ENCODE results near the gene MAML2.

MAML2 gene

DNA sequence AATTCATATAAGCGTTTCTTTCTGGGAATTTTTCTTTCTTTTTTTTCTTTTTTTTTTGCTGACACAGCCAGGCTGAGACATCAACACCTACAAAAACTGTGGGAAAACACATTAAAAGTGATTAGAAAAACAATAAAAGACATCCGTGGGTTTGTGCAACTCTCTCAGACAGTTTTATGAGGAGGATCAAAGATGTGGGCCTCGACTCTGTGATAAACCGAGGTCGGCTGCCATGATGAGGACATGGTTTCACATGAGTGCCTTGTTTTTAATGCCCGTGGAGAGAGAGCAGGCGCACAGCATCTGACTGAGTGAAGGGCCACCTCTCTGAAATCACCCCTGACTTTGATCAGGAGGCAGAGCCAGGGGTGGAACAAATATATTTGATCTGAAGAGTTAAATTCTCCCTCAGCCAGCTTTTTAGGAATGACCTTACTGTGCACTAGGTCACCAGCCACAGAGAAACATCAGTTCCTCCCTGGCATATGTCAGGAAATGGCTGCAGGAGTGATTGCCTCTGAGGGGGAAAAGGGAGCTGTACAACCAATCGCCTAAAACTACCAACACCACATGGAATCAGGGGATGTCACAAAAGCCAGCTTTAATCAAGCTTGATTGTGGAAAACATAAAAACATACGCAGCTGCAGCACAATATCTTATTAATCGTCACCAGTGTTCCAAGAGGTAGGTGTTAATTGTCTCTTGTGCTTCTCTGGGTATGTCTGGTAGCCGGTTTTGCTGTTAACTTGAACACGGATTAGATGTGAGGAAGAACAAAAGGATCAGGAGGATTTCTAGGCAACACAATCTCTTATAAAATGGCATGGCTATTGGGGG lies 164.7 kb downstream of the MAML2 start:
- DNase-seq: no peak

DNA sequence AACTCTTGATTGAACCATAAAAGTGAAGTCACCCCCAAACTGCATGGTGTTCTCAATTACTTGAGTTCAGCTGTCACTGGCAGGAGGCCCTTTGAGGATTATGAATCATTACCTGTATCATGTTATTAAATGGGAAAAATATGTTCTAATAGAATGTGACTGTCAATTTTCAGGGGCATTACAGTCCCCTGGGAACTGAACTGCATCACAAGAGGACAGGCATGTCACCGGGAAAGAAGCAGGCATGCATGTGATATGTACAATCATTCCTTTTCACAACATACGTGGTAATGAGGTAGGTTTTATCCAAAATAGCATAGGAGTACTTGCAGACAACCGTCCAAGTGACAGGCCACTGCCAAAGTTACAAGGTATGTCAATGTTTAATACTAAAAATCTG lies 165.8 kb downstream of the MAML2 start:
- DNase-seq: no peak

DNA sequence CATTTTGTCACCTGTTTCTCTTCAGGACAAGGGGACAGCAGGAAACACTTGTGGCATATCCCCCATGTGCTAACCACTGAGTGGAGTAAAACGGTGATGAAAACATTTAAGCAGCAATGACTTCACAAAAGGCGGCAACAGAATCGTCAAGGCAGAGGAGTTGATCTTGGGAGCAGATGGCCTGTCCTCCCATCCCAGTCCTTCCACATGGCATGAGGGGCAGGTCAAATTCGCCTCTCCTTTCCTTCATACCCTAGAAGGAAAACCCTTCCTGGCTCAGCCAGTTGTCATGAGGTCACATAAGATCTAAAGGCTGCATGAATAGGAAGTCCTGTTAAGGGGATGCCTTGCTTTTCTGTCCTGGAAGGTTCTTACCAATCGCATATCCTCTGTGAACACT lies 169.1 kb downstream of the MAML2 start:
- no peak for DNase-seq

DNA sequence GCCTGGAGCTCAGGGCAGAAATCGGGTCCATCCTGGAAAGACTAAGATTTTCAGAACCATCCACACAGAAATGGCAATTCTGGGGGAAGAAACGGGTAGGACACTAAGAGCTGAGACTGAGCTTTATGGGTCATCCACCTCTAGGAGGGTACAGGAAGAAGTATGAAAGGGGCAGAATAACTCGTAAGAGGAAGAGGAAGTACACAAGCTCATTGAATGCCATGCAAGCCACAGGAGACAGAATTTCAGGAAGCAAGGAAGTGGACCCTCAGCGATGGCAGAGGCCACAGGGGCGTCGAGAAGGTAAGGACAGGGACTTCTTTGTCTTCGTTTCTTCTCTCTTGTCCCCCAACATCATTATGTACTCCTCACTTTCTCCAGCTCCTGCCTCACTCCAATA lies 169.6 kb downstream of the MAML2 start:
- no peak for DNase-seq

DNA sequence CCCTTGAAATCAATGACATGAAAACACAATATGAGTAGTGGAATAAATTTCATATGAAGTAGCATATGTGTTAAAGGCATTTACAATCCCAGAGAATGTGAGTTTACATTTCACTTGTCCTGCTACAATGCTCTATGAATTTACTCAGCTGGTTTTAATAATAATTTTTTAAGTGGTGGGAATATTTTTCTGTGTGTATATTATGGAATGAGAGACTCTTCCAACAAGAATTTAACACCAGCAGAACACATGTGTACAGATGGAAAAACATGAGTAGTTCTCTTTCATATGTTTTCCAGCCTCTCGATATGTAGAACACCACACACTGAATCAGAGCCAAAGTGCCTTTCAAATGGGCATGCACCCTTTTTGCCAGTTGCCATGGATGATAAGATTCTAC lies 170.4 kb downstream of the MAML2 start:
- DNase-seq: no peak

DNA sequence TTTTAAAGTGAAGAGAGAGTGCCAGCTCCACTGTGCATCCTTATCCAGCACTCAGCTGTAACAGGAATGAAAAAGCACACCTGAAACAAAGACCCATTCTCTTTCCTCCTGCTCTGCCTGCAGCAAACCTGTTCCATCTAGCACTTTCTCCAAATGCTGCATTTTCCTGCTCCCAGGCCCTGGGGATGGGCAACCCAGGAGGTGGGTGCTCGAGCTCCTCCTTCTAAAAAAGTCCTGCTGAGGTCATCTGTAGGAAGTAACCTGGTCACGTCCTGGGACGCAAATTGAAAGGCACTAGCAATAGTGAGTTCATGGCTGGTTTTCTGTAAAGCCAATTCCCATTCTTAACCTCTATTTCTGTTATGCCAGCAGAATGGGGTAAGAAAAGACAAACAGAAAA lies 173.7 kb downstream of the MAML2 start:
- no peak for DNase-seq

DNA sequence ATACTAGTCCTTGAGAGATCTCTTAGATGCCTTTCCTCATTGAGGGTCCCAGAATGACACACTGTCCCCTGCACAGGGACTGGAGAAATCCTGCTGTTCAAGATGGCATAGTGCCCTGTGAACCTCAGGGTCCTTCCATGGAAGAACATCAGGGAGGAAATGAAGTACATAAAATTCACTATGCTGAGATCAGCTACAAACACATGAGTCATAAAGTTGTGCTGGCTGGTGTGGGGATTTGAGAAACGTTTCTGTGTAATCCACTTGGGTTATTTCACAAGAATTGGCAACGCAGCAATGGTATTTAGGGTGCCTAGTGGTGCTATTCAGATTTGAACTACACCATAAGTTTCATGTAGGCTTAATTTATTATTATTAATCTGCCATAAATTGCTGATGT lies 174.4 kb downstream of the MAML2 start:
- DNase-seq: peak in 1 of 2 experiments; percentile 35

DNA sequence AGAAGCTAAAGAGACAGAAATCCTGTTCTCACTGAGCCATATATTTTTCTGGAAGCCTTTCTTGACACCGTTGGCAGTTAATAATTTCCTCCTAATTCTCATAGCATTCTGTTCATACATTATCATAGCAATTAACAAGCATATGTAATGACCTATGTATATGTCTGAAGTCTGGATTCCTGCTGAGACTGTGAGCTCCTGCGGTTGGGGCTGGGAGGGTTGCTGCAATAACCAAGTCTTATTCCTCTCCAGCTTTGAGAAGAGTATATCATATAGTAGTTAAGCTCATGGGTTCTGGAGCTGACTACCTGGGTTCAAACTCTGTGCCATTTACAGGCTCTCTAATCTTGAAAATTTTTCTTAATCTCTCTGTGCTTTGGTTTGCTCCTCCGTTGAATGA lies 175.2 kb downstream of the MAML2 start:
- DNase-seq: no peak

DNA sequence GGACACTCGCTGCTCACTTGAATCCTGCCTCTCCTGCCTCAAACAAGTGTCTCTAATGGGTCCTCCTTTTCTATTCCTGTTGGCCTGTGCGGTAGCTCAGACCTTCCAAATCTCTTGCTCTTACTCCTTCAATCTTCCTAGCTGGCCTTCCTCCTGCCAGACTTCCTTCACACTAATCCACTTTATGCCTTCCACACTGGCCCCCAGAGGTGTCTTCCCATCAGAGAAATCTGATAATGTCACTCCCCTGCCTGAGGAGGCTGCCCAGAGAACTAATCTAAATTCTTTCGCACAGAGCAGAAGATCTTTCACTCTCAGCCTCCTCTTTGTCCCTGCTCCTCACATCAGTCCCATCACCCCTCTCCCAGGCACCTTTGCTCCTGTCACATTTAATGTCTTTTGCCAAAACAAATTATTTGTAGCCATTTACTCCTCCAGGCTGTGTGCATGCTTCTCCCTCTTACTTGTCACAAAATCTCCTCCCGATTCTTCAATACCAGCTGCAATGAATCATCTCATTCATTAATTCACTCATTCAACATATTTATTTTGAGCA lies 175.7 kb downstream of the MAML2 start:
- no peak for DNase-seq

DNA sequence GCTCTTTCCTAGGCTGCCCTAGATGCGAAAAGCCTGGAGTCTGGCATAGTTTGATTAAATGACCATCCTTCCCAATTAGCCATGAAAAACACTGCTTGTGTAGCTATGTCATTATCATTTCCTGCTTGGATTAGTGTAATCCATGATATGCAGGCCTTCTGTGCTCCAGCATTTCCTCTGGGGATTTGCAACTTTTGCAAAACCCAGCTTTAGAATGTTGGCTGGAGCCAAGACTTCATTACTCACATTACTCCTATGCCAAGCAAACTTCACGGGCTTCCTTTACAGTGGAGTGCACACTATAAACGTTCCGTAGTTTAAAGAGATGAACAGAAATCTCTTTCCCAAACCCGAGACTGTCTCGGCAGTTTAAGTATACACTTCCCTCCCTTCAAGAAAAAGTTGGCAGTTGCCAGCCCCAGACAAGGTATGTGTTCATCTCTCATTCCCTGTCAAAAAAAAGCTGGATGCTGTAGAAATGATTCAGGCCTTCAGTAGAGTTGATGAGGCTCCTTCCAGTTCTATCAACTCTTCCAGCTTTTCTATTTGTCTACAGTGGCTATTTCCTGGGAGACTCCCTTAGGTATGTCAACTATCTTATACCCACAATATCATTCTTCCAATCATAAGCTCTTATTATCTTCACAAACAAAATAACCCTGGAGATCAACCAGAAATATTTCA lies 180.0 kb downstream of the MAML2 start:
- no peak for DNase-seq

DNA sequence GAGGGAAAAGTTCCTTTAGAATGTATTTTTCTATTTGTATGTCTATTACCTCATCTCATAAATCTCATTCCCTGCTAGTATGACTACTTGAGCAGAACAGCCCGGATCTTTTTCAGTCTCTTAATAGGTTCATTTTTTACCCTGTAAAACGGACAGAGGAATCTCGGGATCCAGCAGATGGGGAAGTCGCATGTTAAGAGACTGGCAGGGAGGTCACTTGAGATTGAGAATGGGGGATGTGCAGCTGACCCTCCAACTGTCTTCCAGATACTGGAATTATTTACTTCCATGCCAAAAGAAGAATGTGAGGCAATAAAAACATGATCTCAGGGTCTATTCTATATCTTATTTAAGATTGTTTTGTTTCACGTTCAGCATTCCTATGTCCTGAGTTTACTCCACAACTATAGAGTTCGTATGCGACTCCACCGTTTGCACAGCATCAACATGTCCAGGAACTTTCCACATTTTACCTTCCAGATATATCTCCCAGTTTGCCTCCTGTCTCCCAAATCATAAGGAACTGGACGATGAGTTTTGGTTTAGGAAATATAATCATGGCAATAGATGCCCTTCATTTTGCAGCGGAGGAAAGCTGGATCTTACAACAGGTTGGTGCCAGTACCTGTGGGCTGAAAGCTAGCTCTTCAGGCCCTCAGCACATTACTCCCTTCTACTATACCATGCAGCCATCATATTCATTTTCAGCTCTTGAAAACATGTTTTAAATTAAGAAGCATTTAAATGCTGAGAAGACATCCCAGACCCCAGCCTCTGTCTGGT lies 181.5 kb downstream of the MAML2 start:
- DNase-seq: no peak

DNA sequence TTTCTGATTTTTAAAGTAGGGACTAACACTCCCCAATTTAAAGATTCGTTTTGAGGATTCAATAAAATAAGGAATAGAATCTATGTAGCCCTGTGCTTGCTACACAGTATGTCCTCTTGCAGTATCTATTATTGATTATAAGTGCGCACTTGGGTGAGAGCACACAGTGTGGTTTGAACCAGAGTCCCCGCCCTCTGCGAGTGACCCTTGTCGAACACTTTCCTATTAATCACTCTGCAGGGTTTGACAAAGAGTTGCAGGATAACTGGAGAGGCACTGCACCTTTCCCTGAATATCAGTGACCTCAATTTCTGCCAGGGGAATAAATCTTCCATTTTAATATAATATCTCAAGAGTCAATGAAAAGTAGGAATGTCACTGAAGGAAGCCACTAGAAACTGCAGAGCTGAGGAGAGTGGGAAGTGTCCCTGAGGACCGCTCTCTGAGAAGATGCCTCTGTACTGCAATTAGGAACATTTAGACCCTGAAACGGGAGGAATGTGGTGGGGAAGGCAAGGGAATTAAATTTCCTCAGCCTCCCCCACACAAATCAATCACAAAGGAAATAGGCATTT lies 182.2 kb downstream of the MAML2 start:
- DNase-seq: no peak

DNA sequence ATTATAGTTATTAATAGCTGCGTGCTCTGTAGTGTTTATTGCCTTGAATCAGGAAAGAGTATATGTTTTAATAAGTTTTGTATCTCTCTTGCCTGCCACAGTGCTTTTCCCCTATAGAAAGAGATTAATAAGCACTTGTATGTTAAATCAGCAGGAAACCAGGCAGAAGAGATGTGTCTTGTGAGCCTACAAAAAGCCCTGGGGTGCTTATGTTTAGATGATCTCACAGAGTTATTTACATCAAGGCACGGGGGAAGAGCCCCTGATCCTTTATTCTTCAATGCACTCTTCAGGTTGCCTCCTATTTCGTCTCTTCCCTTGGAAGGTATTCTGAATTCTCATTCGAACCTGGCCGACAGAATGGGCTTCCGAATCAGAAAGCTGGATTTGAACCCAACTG lies 183.0 kb downstream of the MAML2 start:
- DNase-seq: no peak

DNA sequence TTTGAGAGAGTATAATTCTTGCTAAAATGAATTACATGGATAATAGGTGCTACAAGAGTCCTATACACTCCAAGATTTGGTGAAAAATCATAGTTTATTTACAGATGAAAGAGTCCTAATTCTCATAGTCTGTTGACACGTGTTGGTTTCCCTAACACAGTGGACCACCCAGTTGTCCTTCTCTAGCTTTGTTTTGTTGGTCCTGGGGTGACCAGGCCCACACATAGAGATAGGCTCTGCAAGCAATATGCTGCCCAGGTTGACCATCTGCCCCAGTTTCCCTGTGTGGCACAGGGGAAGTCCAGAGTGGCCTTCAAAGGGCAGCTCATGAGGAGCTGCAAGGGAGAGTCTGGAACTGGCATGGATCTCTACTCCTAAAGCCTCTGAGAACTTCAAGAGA lies 184.9 kb downstream of the MAML2 start:
- DNase-seq: no peak

DNA sequence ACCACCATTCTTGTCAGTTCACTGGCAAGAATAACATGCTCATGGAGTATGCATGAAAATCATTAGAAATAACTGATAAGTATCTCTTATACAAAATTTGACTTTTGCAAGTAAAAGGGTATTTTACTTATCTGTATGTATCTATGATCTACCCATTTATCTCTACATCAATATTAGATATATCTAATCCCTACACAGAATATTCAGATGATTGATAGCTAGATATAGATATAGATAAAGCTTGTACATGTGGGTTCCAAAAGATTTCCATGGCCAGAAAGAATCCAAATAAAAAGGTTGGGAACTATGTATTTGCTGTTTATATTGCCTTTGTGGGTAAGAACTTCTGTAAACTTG lies 185.5 kb downstream of the MAML2 start:
- DNase-seq: no peak

DNA sequence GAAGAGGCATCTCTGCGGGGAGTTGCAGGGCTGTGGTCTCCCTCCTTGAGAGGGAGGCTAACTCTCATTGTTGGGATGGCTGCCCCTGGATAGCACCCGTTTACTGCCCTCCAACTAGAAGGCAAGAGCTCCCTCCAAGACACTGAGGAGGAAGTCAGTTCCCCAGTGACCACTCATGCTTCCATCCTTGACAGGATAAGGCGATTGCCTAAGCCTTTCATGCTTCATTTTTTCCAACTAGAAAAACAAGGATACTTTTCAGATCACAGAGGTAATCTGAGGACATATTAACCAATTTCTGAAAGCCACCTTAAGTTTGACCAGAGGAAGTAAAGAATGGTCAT lies 186.6 kb downstream of the MAML2 start:
- DNase-seq: no peak

DNA sequence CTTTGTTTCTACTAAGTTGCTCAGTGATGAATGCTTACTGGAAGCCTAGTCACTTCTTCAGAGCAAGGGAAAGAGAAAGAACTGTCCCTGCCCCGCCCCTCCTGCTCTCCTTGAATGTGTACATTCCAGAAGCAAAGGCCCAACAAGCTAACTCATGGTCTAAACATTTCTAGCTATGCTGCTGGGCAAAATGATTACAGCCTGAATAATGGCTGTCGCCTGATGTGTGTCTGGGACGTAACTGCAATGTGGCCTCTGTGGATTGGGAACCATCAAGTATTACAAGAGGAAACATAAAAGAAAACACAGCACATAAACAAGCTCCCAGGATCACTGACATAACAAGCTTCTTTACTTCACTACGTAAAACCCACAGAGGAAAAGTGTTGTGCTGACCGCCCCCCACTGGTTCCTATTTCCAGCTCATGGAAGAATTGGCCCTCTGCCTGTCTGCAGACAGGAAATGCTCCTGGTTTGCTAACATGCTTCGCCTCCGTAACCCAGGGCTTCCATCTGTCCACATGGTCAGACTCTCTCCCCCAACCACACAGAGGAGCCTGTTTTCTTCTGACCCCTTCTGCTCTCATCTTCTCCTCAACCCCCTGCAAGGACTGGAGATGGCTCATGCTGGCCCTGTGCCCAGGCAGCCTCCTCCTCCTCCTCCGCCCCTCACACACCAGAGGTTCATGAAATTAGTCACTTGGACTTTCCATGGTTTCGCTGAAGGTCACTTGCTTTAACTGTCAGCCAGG lies 187.2 kb downstream of the MAML2 start:
- DNase-seq: peak; percentile 51 to 64

DNA sequence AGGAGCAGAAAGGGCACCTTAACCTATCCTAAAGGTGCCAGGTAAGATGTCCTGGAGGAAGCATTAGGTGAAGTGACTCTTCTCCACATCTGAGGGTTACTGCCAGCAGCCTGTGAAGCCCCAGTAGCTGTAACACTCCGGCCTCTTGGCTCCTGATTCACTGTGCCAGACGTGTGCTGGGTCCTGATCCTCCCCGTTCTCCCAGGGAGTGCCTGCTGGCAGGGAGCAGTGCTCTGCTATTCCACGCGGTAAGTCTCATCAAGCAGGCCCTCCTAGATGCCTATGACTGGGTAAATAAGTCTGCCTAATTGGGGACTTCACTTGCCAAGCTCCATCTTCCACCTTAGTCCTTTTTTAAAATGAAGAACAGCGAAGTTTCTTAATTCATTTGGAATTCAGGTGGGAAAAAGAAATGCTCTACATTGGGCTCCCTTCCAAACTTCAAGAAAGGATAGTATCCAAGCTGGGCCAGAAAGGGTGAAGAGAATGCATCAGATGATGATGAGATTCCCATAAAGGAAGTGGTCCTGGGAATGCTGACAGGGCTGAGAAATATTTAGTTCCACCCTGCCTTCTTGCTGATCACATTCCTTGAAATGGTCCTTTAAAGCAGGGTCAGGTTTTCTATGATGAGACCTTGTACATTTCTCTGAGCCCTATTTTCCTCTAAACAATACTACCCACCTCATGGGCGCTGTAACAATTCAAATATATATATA lies 188.0 kb downstream of the MAML2 start:
- DNase-seq: no peak

DNA sequence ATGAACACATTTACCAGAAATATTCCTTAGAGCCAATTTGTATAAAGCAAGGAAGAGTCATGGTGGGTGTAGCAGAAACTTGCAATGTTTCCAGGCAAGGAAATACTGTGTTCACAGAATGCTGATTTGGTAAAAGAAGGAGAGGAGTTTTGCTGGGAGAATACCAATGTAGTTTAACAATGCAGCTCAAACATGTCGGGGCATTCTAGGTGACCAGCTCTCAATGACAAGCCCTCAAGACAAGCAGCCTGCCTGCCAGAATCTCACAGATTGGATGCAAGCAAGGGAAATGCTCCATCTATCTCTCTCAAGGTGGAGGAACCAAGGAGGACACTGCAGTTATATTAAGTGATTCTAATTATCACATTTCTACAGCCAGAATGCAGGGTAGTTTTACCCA lies 190.4 kb downstream of the MAML2 start:
- DNase-seq: no peak

DNA sequence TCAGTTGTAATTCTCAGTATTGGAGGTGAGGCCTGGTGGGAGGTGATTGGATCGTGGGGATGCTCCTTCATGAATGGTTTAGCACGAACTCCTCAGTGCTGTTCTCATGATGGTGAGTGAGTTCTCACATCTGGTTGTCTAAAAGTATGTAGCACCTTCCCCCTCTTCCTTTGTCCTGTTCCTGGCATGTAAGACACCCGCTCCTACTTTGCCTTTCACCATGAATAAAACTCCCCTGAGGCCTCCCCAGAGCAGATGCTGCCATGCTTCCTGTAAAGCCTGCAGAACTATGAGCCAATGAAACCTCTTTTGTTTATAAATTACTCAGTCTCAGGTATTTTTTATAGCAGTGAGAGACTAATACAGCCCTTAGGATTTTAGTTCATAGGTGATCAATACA lies 191.5 kb downstream of the MAML2 start:
- no peak for DNase-seq

DNA sequence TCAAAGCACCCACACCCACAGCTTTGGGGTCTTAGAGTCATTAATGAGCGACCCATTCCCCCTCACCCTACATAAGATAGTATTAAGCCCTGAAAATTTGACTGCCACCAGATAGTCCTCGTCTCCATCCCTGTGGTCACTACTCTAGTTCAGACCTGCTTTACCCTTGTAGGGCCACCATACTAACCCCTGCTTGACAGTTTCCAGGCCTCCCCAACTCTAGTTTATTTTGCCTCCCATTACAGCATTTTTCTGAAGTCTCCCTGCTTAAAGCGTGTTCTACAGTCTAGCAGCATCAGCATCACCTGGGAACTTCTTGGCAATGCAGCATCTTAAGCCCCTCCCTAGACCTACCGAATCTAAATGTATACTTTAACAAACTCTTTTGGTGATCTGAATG lies 192.4 kb downstream of the MAML2 start:
- DNase-seq: no peak

Measured in stimulated activated CD4-positive, alpha-beta T cell treated with anti-CD3 and anti-CD28 coated beads, Interleukin-4, amount 100 ng/mL, for 4 hours (primary cell).